ENCODE results near the gene CYB561D1.

Gene CYB561D1

DNA sequence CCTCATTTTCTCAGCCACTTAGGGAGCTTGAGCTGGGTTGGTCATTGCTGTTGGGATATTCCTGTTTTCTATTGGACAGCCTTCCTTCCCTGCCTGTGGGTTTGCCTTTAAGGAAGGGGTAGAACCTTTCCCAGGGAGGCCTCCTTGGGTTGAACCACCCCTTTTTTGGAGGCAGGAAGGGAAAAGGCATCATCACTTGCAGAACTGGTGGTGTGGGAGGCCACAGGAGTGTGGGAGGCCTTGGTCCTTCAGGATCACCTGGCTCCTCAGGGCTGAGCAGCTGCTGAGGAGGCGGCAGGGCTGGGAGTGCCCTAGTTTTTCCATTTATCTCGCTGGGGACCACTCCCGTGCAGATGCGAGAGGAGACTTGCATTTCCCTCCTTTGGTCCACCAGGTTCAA, 667 bp upstream of the CYB561D1 start:
- H3K4me3 ChIP-seq (ENCODE audit: low read depth, low read length), result no peak overlapping the region
- TF ChIP-seq, protein P1, sequence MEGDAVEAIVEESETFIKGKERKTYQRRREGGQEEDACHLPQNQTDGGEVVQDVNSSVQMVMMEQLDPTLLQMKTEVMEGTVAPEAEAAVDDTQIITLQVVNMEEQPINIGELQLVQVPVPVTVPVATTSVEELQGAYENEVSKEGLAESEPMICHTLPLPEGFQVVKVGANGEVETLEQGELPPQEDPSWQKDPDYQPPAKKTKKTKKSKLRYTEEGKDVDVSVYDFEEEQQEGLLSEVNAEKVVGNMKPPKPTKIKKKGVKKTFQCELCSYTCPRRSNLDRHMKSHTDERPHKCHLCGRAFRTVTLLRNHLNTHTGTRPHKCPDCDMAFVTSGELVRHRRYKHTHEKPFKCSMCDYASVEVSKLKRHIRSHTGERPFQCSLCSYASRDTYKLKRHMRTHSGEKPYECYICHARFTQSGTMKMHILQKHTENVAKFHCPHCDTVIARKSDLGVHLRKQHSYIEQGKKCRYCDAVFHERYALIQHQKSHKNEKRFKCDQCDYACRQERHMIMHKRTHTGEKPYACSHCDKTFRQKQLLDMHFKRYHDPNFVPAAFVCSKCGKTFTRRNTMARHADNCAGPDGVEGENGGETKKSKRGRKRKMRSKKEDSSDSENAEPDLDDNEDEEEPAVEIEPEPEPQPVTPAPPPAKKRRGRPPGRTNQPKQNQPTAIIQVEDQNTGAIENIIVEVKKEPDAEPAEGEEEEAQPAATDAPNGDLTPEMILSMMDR (IDR thresholded peaks at IDR 0.05; ENCODE audit: borderline replicate concordance, insufficient read depth, low read depth, low read length), result no peak

DNA sequence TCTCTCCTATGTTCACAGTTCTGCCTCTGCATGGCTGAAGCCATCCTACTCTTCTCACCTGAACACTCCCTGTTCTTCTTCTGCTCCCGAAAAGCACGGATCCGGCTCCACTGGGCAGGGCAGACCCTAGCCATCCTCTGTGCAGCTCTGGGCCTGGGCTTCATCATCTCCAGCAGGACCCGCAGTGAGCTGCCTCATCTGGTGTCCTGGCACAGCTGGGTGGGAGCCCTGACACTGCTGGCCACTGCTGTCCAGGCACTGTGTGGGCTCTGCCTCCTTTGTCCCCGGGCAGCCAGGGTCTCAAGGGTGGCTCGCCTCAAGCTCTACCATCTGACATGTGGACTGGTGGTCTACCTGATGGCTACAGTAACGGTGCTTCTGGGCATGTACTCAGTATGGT, 1.8 kb downstream of the CYB561D1 start:
- TF ChIP-seq, protein P1 (IDR thresholded peaks at IDR 0.05; ENCODE audit: borderline replicate concordance, insufficient read depth, low read depth, low read length), result no peak
- H3K4me3 ChIP-seq (ENCODE audit: low read depth, low read length), result no peak overlapping the region

DNA sequence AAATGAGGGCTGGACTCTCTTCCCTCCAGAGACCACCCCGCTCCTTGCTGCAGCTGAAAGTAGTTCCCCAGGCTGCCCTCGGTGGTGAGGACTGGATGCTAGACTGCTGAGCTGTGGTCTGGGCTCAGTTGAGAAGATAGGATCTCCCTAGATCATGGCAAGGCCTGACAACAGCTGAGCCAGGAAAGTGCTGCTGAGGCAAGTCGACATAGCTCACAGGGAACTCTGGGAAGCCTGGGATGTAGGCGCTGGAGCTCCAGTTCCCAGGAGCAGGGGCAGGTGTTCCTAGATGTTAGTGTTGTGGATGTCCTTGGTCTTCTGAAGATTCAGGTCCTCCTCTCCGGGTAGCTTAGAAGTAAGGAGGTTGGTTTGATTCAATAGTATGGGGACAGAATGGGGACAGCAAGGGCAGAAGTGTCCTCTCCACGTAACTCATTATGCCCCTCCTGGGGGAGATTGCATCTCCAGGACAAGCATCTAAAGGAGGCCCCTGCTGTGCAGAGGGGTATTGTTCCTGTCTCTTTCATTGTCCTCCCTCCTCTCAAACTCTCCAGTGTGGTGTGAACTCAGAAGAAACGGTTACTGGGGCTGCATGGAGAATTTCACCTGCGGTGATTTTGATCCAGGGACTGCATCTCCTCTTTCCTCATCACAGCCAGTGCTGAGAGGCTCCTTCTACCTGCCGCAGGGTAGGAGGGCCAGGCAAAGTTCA, 3.7 kb downstream of the CYB561D1 start:
- TF ChIP-seq, protein P1 (IDR thresholded peaks at IDR 0.05; ENCODE audit: borderline replicate concordance, insufficient read depth, low read depth, low read length), result no peak
- no peak overlapping the region for H3K4me3 ChIP-seq (ENCODE audit: low read depth, low read length)

- no peak overlapping the region for H3K4me3 ChIP-seq (ENCODE audit: low read depth, low read length)
- TF ChIP-seq, protein P1 (IDR thresholded peaks at IDR 0.05; ENCODE audit: borderline replicate concordance, insufficient read depth, low read depth, low read length), result peak; percentile 58
Observed at GRCh38 chr1:109498161-109498801, 4.4 kb downstream of the CYB561D1 start.

GRCh38 chr1:109499081-109499480, 5.2 kb downstream of the CYB561D1 start:
- no peak overlapping the region for H3K4me3 ChIP-seq (ENCODE audit: low read depth, low read length)
- TF ChIP-seq, protein P1 (IDR thresholded peaks at IDR 0.05; ENCODE audit: borderline replicate concordance, insufficient read depth, low read depth, low read length), result no peak

- TF ChIP-seq, protein P1 (IDR thresholded peaks at IDR 0.05; ENCODE audit: borderline replicate concordance, insufficient read depth, low read depth, low read length), result peak; percentile 61
- H3K4me3 ChIP-seq (ENCODE audit: low read depth, low read length), result no peak overlapping the region
Observed at GRCh38 chr1:109499661-109500536, 6.0 kb downstream of the CYB561D1 start.
